ENCODE results near the gene FAM221B.

GRCh38 chr9:35769763-35770162 lies 58.8 kb downstream of the FAM221B start:
- TF ChIP-seq CTCF (IDR thresholded peaks at IDR 0.05), result no peak
- no peak for TF ChIP-seq POLR2A (IDR thresholded peaks at IDR 0.05)
